Measurements from ENCODE around the gene TKT. TPM values are rescaled to one million over a fixed set of nuclear protein-coding genes. Genes with fewer than 3 reads are reported as not detected.
A peak's percentile ranks its signal among the peaks of the same experiment; 100 is the strongest.

Gene TKT
- total RNA-seq, 1 experiment from 2014 or later, result 984 TPM

DNA sequence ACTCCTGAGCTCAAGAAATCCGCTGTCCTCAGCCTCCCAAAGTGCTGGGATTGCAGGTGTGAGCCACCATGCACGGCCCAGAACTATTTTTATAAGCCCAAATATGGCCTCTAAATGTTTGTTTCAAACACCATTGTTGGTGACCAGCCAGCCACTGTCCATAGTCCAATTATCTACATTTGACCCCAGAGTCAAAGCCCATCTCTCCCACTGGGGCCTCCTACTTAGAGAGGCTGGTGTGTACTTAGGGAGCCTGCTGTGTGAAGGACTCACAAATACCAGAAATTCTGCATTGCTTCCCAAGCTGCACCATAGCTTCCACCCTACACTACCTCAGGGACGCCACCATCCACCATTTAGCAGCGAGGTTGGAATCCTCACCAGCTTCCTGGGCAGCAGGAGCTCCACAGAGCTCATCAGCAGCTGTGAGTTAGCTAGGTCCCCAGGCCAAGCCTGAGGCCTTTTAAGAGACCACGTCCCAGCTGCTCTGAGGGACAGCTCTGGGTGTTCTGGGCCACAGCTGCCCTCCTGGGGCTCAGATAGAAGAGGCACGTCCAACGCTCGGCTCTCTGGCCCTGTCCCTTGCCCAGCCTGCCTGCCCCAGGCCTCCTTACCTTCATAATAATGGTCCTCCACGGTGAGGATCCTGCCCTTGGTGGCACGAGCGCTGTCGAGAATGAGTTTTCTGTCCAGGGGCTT, 29.5 kb downstream of the TKT start:
- DNase-seq (ENCODE audit: extremely low read depth, low read depth), result no peak

DNA sequence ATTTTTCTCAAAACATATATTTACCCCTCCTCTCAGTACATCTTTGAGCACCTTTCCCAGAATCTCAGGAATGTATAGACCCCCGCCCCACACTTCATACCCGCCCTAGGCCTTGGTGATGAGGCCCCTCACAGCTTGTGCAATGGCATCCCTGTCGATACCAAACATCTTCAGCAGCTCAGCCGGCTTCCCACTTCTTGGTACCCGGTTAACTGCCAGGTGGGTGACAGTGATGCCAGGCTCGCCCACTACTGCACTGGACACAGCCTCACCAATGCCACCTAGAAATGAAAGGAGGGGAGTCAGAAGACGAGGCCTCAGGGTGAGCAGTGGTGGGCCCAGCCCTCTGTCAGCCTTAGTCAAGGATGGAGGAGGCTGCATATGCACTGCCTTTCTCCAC, 30.2 kb downstream of the TKT start:
- DNase-seq (ENCODE audit: extremely low read depth, low read depth), result no peak

- no peak for DNase-seq (ENCODE audit: extremely low read depth, low read depth)
These were observed 30.6 kb downstream of the TKT start for GRCh38 chr3:53225181-53225580.

- no peak for DNase-seq (ENCODE audit: extremely low read depth, low read depth)
These were observed 31.3 kb downstream of the TKT start for GRCh38 chr3:53224536-53224935.

- no peak for DNase-seq (ENCODE audit: extremely low read depth, low read depth)
These were observed 31.8 kb downstream of the TKT start for GRCh38 chr3:53224026-53224425.

DNA sequence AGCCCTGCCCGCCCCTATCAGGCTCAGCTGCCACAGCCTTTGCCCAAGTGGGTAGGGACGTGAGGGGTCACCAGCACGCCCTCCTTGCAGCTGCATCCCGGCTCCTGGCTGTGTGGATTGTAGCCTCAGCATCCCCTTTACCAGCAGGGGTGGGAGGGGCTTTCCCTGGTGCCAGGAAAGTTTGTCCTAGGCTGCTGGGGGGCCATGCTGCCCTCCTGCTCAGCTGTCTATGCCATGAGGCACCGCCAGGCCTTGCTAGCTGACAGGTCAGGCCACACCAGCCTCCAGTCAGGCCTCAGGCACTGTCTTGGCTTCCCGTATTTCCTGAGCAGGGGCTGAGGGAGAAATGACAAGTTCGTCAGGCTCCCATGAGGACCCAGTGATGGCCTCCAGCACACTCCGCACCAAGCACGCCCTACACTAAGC, 32.3 kb downstream of the TKT start:
- DNase-seq (ENCODE audit: extremely low read depth, low read depth), result no peak

- no peak for DNase-seq (ENCODE audit: extremely low read depth, low read depth)
These were observed 32.8 kb downstream of the TKT start for GRCh38 chr3:53223025-53223424.

DNA sequence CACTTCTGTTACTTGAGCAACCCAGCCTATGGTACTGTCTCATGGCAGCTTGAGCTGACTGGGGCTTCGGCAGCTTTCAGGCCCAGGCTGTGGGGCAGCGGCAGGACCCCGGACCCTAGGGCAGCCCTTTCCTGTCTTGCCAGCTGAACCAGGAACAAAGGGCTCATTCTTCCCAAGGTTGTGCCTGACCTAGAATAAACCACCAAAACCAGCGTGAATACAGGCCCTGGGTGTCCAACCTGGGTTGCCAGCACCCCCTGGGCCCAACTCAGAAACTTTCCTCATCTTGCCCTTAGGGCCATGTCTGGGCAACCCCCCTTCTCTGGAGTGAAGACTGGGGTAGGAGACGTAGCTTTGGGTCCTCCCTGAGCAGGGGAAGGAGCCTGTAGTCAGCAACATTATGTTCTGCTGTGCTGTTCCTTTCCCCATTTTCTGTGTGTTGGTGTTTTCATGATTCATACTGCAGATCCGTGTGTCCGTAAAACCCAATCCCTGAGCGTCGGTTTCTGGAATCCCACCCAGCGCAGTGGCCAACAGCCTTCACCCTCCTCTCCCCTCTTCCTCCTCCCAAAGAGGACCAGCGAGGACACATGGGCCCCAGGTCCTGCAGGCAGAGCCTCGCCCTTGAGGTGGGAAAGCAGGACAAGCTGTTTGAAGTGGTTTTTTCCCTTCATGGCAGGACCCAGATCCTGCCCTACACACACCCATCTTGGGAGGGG, 33.5 kb downstream of the TKT start:
- DNase-seq (ENCODE audit: extremely low read depth, low read depth), result no peak

- DNase-seq (ENCODE audit: extremely low read depth, low read depth), result no peak
These were observed 34.0 kb downstream of the TKT start for GRCh38 chr3:53221827-53222182.

DNA sequence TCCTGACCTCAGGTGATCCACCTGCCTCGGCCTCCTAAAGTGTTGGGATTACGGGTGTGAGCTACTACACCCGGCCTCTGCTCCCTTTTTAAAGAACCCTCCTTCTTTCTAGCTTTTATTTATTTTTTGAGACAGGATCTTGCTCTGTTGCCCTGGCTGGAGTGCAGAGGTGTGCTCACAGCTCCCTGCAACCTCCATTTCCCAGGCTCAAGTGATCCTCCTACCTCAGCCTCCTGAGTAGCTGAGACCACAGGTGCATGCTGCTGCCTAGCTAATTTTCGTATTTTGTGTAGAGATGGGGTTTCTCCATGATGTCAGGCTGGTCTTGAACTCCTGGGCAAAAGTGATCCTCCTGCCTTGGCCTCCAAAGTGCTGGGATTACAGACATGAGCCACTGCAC, 34.5 kb downstream of the TKT start:
- DNase-seq (ENCODE audit: extremely low read depth, low read depth), result no peak

DNA sequence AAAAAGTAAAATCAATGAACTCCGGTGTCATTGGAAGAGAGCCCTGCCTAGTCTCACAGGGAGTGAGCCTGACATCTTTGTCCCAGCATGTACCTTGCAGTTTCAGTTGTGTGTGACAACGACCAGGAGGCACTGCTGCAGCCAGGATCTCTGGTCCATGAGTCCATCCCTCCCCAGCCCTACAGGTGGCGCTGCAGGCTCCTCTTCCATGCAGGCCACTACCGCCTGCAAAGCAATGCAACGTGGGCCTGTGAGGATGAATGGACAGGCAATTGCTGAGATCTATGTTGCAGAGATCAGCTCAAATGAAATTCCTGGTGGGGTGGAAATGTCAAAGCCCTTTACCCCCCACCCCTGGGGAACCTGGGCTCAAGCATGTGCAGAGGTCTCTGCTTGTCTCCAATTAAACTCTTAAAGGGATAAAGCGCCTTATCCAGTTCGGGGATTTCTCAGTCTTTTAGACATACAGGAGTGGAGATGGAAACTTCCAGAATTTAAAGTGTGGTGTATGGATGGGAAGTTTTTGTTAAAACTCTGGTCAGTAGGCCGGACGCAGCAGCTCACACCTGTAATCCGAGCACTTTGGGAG, 35.8 kb downstream of the TKT start:
- DNase-seq (ENCODE audit: extremely low read depth, low read depth), result peak; percentile 84

GRCh38 chr3:53218131-53218530, 37.7 kb downstream of the TKT start:
- no peak for DNase-seq (ENCODE audit: extremely low read depth, low read depth)

DNA sequence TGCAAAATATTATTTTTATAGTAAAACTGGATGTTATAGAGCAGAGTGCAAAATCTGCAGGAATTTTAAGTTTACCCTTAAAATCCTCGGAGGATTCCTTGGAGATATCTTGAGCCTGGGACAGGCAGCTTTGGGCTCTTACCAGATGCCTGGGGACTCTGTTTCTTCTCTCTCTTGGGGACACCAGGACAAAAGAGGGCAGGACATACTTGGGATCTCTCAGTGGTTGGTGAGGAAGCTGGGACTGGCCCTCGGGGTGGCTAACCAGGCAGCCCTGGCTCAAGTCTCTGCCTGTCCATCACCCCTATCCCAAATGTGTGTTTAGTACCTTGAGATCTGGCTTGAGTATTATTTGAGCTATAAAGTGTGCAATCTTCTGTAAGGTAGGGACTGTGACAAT, 38.6 kb downstream of the TKT start:
- no peak for DNase-seq (ENCODE audit: extremely low read depth, low read depth)

DNA sequence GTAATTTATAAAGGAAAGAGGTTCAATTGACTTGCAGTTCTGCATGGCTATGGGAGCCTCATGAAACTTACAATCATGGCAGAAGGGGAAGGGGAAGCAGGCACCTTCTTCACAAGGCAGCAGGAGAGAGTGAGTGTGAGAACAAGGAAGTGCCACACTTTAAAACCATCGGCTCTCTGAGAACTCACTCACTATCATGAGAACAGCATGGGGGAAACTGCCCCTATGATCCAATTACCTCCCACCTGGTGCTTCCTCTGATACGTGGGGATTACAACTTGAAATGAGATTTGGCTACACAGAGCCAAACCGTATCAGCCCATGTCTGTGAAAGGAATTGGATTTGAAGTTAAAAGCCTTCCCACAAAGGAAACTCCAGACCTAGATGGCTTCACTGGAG, 39.1 kb downstream of the TKT start:
- no peak for DNase-seq (ENCODE audit: extremely low read depth, low read depth)

- DNase-seq (ENCODE audit: extremely low read depth, low read depth), result no peak
These were observed 40.0 kb downstream of the TKT start for GRCh38 chr3:53215816-53216215.

GRCh38 chr3:53213276-53213675, 42.5 kb downstream of the TKT start:
- DNase-seq (ENCODE audit: extremely low read depth, low read depth), result no peak

GRCh38 chr3:53211706-53212702, 43.8 kb downstream of the TKT start:
- DNase-seq (ENCODE audit: extremely low read depth, low read depth), result no peak

- DNase-seq (ENCODE audit: extremely low read depth, low read depth), result no peak
These were observed 53.3 kb downstream of the TKT start for GRCh38 chr3:53202331-53203015.

GRCh38 chr3:53200501-53201498, 55.0 kb downstream of the TKT start:
- DNase-seq (ENCODE audit: extremely low read depth, low read depth), result no peak
